HL-60/S4 treated with retinoic acid at 250 ng/mL for 4 days and 3 days (cell line): ENCODE results near the gene CFAP91.

ENCODE experiments used
- in situ Hi-C: fragments of 300-500 bp; cut with MboI; formaldehyde crosslinking; loops from 2 replicates; pipeline ENCODE4 v1.7.0; 2022; ENCODE audit warnings: low sequenced_read_pairs

The CFAP91 gene

DNA sequence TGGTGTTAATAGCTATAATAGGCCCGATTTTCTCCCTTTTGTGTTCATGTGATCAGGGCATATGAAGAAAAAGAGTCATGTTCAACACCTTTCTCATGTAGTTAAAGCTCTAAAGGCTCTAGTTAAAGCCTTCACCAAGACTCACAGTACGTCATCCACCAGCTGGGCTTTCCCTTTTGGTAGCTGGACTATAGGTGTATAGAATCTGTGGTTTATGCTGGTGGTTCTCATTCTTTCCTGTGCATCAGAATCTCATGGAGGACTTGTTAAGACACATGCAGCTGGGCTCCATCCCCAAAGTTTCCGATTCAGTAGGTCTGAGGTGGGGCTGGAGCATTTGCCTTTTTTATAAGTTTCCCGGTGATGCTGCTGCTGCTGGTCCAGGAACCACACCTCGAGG, 31.0 kb downstream of the CFAP91 start:
- in situ Hi-C loops: no loop called here

DNA sequence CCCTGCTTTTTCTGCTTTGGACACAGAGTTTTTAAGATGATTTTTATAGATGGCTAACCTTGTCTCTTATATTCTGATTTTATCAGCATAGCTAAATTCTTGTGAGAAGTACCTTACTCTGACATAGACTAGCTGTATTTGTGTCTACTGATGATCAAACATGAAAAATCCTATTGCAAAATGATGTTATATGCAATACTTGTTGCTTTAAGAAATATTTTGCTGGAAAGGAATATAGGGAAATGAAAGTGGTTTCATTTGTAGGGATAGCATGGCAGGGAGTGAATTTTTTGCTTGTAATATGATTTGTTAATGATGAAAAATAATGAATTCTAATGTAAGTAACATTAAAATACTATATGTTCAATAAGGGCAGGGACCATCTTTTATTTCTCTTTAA, 35.9 kb downstream of the CFAP91 start:
- in situ Hi-C loops: no loop called here

GRCh38 chr3:119741657-119742590, 39.1 kb downstream of the CFAP91 start:
- in situ Hi-C loops: no loop called here

DNA sequence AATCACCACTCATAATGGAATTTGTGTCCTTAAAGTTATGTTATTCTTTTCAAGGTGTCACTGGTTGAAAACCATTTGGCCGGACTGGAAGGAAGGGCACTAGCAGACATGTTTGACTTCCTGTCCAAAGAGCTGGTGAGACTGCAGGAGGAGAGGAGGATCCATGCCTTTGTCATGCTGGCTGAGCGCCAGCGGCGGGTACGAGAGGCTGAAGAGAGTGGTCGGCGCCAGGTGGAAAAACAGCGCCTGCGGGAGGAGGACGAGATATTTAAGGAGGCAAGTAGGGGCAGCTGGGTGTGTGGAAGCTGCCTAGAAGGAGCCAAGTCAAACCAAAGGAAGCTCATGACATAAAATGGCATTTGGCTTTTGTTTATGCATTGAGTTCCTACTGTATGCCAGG, 41.1 kb downstream of the CFAP91 start:
- in situ Hi-C loops: no loop called here

GRCh38 chr3:119745942-119746341, 43.1 kb downstream of the CFAP91 start:
- in situ Hi-C loops: no loop called here

GRCh38 chr3:119746423-119746822, 43.6 kb downstream of the CFAP91 start:
- in situ Hi-C loops: no loop called here

DNA sequence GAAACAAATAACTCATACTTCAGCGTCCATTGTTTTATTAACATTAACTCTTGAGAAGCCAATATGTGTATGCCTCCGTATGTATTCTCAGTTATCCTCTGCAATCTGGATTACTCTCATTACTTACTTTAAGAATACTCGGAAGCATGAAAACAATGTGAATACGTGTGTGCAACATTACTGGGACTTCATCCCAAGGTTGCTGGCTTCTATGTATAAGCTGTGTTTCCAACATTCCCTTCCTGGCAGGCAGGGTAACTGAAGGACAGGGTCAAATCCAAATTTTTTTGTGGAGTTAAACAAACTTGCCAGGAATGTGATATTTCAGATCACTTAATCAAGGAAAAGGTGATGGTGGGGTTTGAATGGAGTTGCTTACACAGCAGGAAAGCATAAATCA, 44.5 kb downstream of the CFAP91 start:
- in situ Hi-C loops: no loop called here

DNA sequence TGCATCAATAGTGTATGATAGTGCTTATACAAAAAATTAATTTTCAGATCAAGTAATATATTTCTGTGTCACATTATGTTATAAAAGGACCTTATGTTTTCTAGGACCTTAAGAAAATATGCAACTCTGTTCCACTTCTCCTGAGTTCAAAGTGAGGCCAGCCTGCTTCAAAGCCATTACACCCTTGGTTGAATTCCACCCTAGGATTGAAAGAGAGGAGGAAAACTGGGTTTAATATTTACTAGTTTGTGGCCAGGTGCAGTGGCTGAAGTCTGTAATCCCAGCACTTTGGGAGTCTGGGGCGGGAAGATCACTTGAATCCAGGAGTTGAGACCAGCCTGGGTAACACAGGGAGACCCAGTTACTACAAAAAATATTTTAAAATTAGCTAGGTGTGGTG, 46.2 kb downstream of the CFAP91 start:
- in situ Hi-C loops: no loop called here

- in situ Hi-C loops: no loop called here
Observed at GRCh38 chr3:119751423-119751822, 48.6 kb downstream of the CFAP91 start.
